Fibroblast of villous mesenchyme (primary cell): ENCODE measurements around the gene ACOXL. TPM values are rescaled to one million over a fixed set of nuclear protein-coding genes. Genes with fewer than 3 reads are reported as not detected.

Experiments
- DNase-seq: peaks from one replicate; pipeline ENCODE4 v3.0.0-alpha.2; 2010; ENCODE audit warnings: low read depth
- H3K4me3 ChIP-seq: 2 replicates; pipeline ENCODE4 v1.5.1; 2011; ENCODE audit warnings: low read depth, mild to moderate bottlenecking, low read length
- total RNA-seq: library from RNA; depleted of rRNA; stranded (reverse); fragments of >200 nt; gene quantifications from 2 replicates; pipeline ENCODE4 v1.2.3, GENCODE V29; 2012
- TF ChIP-seq, protein P1 (sequence below): IDR thresholded peaks from 2 replicates; pipeline ENCODE4 v1.5.1; 2012; ENCODE audit warnings: low read depth, mild to moderate bottlenecking, low read length; ENCODE audit not compliant: insufficient read depth

Gene ACOXL
- total RNA-seq, 1 donor = not detected

DNA sequence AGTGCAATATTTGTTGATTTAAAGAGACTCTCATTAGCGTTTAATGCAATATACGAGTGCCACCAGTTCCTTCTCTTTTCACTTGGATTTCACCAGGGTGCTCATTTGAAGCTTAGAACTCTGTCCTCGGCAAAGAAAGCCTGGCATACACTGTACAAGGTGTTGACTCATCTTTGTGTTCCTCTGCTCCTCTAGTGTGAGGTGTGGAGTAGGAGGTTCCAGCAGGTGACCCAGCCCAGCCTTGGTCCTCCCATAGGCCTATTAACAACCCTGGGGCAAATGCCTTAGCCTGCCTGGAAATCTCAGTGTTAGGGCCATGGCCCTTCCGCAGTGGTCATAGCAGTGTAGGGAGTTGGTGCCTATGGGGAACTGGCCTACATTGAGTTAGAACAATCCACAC, 408.4 kb downstream of the ACOXL start:
- no peak for DNase-seq
- no peak overlapping the region for H3K4me3 ChIP-seq
- TF ChIP-seq, protein P1, sequence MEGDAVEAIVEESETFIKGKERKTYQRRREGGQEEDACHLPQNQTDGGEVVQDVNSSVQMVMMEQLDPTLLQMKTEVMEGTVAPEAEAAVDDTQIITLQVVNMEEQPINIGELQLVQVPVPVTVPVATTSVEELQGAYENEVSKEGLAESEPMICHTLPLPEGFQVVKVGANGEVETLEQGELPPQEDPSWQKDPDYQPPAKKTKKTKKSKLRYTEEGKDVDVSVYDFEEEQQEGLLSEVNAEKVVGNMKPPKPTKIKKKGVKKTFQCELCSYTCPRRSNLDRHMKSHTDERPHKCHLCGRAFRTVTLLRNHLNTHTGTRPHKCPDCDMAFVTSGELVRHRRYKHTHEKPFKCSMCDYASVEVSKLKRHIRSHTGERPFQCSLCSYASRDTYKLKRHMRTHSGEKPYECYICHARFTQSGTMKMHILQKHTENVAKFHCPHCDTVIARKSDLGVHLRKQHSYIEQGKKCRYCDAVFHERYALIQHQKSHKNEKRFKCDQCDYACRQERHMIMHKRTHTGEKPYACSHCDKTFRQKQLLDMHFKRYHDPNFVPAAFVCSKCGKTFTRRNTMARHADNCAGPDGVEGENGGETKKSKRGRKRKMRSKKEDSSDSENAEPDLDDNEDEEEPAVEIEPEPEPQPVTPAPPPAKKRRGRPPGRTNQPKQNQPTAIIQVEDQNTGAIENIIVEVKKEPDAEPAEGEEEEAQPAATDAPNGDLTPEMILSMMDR = no peak

DNA sequence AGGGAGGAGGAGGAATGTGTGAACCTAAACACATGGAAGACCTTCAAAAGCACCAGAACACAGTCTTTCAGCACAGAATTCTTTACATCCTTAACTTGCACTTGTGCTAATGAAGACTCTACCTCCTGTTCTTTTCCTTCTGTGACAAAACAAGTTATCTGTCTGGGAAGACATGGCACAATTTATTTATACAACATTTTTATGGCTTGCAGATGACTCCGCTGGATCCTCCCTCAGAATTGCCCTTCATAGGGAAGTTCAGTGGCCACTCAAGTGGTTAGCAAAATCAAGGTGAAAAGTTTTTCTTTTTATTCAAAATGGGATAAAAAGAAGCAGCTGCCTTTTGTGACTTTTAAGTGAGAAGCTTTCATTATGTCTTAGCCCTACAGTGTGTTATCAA, 409.7 kb downstream of the ACOXL start:
- TF ChIP-seq, protein P1 = no peak
- H3K4me3 ChIP-seq = no peak overlapping the region
- no peak for DNase-seq

DNA sequence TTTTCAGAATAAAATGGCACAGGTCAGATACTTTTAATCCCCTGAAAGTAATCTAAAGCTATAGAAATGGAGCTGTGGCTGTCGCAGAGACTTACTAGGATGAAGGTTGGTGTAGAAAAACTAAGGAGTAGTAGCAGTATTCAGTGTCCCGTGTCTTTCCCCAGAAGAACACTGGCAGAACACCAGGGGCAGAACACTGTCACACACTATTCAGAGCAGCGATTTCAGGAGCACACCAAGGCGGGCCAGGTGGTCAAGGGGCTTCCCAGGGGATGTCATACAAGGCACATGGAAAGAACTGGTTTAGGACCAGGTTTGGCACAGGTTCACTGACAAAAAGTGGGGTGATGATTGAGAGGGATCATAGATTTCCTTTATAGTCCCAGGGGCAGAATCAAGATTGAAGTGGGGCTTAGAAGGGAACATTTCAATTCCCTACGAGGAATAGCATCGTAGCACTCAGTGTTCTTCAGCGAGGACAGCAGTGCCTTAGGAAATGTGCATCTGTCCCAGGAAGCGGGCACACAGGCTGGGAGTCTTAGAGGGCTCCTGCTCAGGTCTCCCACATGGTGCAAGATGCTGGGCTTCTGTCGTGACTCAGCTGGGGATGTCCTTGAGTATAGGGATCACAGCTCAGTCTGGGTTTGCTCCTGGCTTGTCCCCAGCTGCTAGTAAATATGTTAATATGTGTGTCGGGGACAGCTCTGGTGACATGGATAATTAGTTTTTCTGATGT, 410.9 kb downstream of the ACOXL start:
- TF ChIP-seq, protein P1 = no peak
- DNase-seq = no peak
- H3K4me3 ChIP-seq = no peak overlapping the region

DNA sequence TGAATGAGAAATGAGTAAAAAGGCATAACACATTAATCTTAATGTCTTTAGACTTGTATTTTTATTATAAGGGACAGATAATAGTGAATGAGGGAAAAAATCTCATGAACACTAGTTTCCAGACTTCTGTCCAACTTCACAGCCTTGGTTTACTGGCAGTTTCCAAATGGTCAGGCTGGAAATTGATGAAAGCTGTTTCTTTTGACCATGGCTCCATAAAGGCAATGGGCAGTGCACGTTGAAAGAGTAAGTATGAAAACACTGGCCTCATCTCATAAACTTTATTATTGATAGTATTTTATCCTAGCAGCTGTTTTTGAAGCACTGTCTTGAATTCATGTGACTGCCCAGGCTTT, 411.4 kb downstream of the ACOXL start:
- DNase-seq = no peak
- TF ChIP-seq, protein P1 = no peak
- no peak overlapping the region for H3K4me3 ChIP-seq

DNA sequence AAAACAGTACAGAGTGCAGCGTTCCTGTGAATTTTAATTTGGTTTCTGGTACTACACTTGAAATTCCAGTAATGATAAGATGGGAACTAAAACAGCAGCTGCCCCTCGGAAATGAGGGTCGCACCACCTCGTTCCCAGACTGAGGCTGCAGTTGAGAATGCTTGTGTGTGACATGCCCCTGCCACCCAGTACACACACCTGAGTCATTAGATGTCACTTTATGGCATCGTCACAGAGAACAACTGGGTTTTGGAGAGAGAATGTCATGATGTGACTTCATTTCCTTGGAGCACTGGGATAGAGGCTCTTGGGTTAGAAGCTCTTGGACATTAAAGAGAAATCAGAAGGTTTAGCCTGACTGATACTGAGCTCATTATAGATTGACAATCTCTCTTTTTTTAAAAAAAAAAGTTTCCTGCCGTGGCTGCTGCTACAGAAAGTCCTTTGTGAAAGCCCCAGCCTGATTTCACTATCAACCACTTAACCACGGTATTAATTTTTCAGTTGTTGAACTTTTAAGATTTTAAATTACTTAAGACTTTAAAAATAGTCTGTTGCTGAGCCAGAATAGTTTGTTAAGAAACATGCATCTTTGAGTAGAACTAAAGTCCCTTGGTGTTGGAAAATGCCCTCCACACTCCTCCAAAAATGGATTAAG, 412.9 kb downstream of the ACOXL start:
- no peak for DNase-seq
- TF ChIP-seq, protein P1 = no peak
- no peak overlapping the region for H3K4me3 ChIP-seq

DNA sequence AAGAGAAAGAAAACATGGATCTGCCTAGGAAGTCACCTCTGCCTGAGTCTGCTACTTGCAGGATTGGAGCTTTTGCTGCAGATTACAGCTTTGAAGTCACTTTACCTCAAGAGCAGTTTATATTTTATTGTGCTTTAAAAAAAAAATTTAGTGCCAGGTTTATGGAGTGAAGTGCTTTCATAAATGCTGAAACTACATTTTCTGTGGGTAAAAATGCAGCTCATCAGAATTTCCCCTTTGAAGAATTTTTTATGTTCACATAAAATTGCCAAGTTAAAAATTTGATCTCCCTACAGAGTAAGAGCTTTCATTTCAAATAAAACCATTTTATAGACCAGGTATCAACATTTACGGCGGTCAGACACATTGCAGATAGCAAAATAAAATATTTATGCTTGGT, 413.6 kb downstream of the ACOXL start:
- no peak for DNase-seq
- no peak overlapping the region for H3K4me3 ChIP-seq
- TF ChIP-seq, protein P1 = no peak
